Urinary bladder (tissue), 4 donors: Measurements from ENCODE around the gene ENDOV. TPM values are rescaled to one million over a fixed set of nuclear protein-coding genes. Genes with fewer than 3 reads are reported as not detected.

Experiments
- DNase-seq: peaks from one replicate; pipeline ENCODE4 v3.0.0-alpha.2; 2015; ENCODE audit errors: extremely low spot score
- H3K27ac ChIP-seq: one replicate; pipeline ENCODE4 v1.5.1; 2013; ENCODE audit warnings: low read depth, mild to moderate bottlenecking, moderate library complexity
- H3K36me3 ChIP-seq: one replicate; pipeline ENCODE4 v1.6.1; 2013; ENCODE audit warnings: mild to moderate bottlenecking, moderate library complexity; ENCODE audit not compliant: insufficient read depth
- H3K4me1 ChIP-seq: one replicate; pipeline ENCODE4 v1.6.1; 2013; ENCODE audit warnings: mild to moderate bottlenecking, moderate library complexity; ENCODE audit not compliant: insufficient read depth
- H3K4me3 ChIP-seq: one replicate; pipeline ENCODE4 v1.5.1; 2013; ENCODE audit warnings: low read depth, low read length
- WGBS: extraction: QIAGEN DNeasy Blood & Tissue Kit; methylation state at CpG from one replicate; pipeline ENCODE4 v1.1.7; 2013; 5-methylcytosine and 5-hydroxymethylcytosine counted together
- polyA plus RNA-seq: library from polyadenylated mRNA; stranded (reverse); fragments of 200-250 nt; gene quantifications from one replicate; pipeline ENCODE4 v1.2.3, GENCODE V29; 2013
- total RNA-seq: library from RNA; depleted of rRNA; stranded (reverse); fragments of >200 nt; gene quantifications from one replicate; pipeline ENCODE4 v1.2.3, GENCODE V29; 2014
- donor health status: healthy with polysubstance abuse.
- donor health status: healthy.

Gene ENDOV
- total and polyA plus RNA-seq, 2 donors, result 12.9 to 17.8 TPM

- DNase-seq, result no peak
- H3K4me1 ChIP-seq, result peaks cover 4% of the 10 kb centered on the region
- WGBS, result 56% methylated on average over 7 of the region's 7 CpGs
- H3K4me3 ChIP-seq, result no peak overlapping the region
- no peaks in the 10 kb centered on the region for H3K36me3 ChIP-seq
- no peak overlapping the region for H3K27ac ChIP-seq
Measured at GRCh38 chr17:80473701-80474100, 58.7 kb downstream of the ENDOV start.

- peaks cover 4% of the 10 kb centered on the region for H3K4me1 ChIP-seq
- no peak overlapping the region for H3K4me3 ChIP-seq
- WGBS, result 19% methylated on average over 16 of the region's 16 CpGs
Measured at GRCh38 chr17:80474231-80474960, 59.4 kb downstream of the ENDOV start.

GRCh38 chr17:80474961-80475909 is 60.3 kb downstream of the ENDOV start:
- Histone ChIP-seq H3K4me3 (no peak overlapping the region), H3K4me1 (peaks cover 4% of the 10 kb centered on the region), H3K36me3 (no peaks in the 10 kb centered on the region), H3K27ac (no peak overlapping the region)
- DNase-seq, result no peak
- WGBS, result 3% methylated on average over 55 of the region's 55 CpGs

More at GRCh38 chr17:80474231-80474960, 59.4 kb downstream of the ENDOV start:
- H3K36me3 ChIP-seq, result no peaks in the 10 kb centered on the region
- H3K27ac ChIP-seq, result no peak overlapping the region
- no peak for DNase-seq

- Histone ChIP-seq H3K4me1 (peaks cover 4% of the 10 kb centered on the region), H3K27ac (no peak within 1 kb of the TSS), H3K36me3 (no peaks in the 10 kb centered on the region), H3K4me3 (peak within 1 kb of the TSS; percentile 27)
- under 1% methylated on average over 136 of the region's 136 CpGs for WGBS
- DNase-seq, result no peak
Measured at GRCh38 chr17:80475910-80476876, 61.2 kb downstream of the ENDOV start, which contains the start of gene NPTX1. TSS of gene NPTX1 (minus strand) at chr17:80476607. CDS start at chr17:80476446, 161 bp downstream.

- DNase-seq, result no peak
- Histone ChIP-seq H3K4me1 (peaks cover 4% of the 10 kb centered on the region), H3K4me3 (peak overlapping the region; percentile 27), H3K27ac (no peak overlapping the region), H3K36me3 (no peaks in the 10 kb centered on the region)
- under 1% methylated on average over 84 of the region's 84 CpGs for WGBS
Measured at GRCh38 chr17:80476877-80477646, 62.1 kb downstream of the ENDOV start.

GRCh38 chr17:80477647-80478478 is 62.9 kb downstream of the ENDOV start:
- H3K36me3 ChIP-seq, result no peaks in the 10 kb centered on the region
- H3K27ac ChIP-seq, result no peak overlapping the region
- peak overlapping the region; percentile 20 for H3K4me3 ChIP-seq
- DNase-seq, result no peak
- peaks cover 4% of the 10 kb centered on the region for H3K4me1 ChIP-seq
- 2% methylated on average over 103 of the region's 103 CpGs for WGBS

GRCh38 chr17:80478487-80479245 is 63.7 kb downstream of the ENDOV start:
- no peak overlapping the region for H3K27ac ChIP-seq
- H3K4me1 ChIP-seq, result peaks cover 4% of the 10 kb centered on the region
- no peak for DNase-seq
- no peaks in the 10 kb centered on the region for H3K36me3 ChIP-seq
- 8% methylated on average over 51 of the region's 51 CpGs for WGBS
- H3K4me3 ChIP-seq, result peak overlapping the region; percentile 20

GRCh38 chr17:80479246-80479566 is 64.2 kb downstream of the ENDOV start:
- 66% methylated on average over 9 of the region's 9 CpGs for WGBS
- Histone ChIP-seq H3K4me3 (no peak overlapping the region), H3K4me1 (peaks cover 4% of the 10 kb centered on the region), H3K36me3 (no peaks in the 10 kb centered on the region), H3K27ac (no peak overlapping the region)
- no peak for DNase-seq

GRCh38 chr17:80480248-80480647 is 65.3 kb downstream of the ENDOV start:
- 89% methylated on average over 7 of the region's 7 CpGs for WGBS
- DNase-seq, result no peak
- no peak overlapping the region for H3K4me3 ChIP-seq
- H3K27ac ChIP-seq, result no peak overlapping the region
- peaks cover 4% of the 10 kb centered on the region for H3K4me1 ChIP-seq
- no peaks in the 10 kb centered on the region for H3K36me3 ChIP-seq

- no peak for DNase-seq
- Histone ChIP-seq H3K36me3 (no peaks in the 10 kb centered on the region), H3K4me3 (no peak overlapping the region), H3K4me1 (peaks cover 4% of the 10 kb centered on the region), H3K27ac (no peak overlapping the region)
- whole genome bisulfite sequencing, result 52% methylated on average over 21 of the region's 21 CpGs
Measured at GRCh38 chr17:80481284-80482057, 66.5 kb downstream of the ENDOV start.

GRCh38 chr17:80482058-80482318 is 67.0 kb downstream of the ENDOV start:
- no peaks in the 10 kb centered on the region for H3K36me3 ChIP-seq
- WGBS, result 88% methylated on average over 4 of the region's 4 CpGs
- no peak overlapping the region for H3K4me3 ChIP-seq
- no peak for DNase-seq
- peaks cover 2% of the 10 kb centered on the region for H3K4me1 ChIP-seq
- no peak overlapping the region for H3K27ac ChIP-seq
